Liver (tissue), 9 donors: ENCODE results near the gene CDH23. TPM values are rescaled to one million over a fixed set of nuclear protein-coding genes. Genes with fewer than 3 reads are reported as not detected.

ENCODE experiments used
- DNase-seq: peaks from one replicate; pipeline ENCODE4 v3.0.0-alpha.2; 2017; ENCODE audit warnings: low spot score
- H3K27ac ChIP-seq, 2 donors: one replicate each; pipeline ENCODE4 v1.7.0; 2013; ENCODE audit warnings: inconsistent platforms in 2 of 2, low read length in 2 of 2, control low read depth in 1 of 2, low read depth in 1 of 2, mild to moderate bottlenecking in 1 of 2
- H3K27me3 ChIP-seq, 4 donors: one replicate each; pipeline versions ENCODE4 v1.6.1 to v1.7.0; 2013; ENCODE audit warnings: low read length in 3 of 4, inconsistent platforms in 1 of 4, mild to moderate bottlenecking in 1 of 4, moderate library complexity in 1 of 4; ENCODE audit not compliant: control insufficient read depth in 4 of 4, insufficient read depth in 4 of 4
- H3K36me3 ChIP-seq, 4 donors: one replicate each; pipeline versions ENCODE4 v1.6.1 to v1.7.0; 2013; ENCODE audit warnings: low read length in 3 of 4, mild to moderate bottlenecking in 3 of 4, low read depth in 1 of 4, moderate library complexity in 1 of 4; ENCODE audit not compliant: control insufficient read depth in 4 of 4, insufficient read depth in 3 of 4
- H3K4me1 ChIP-seq, 4 donors: one replicate each; pipeline versions ENCODE4 v1.6.1 to v1.7.0; 2013; ENCODE audit warnings: low read length in 3 of 4, mild to moderate bottlenecking in 3 of 4, moderate library complexity in 1 of 4; ENCODE audit not compliant: control insufficient read depth in 4 of 4, insufficient read depth in 4 of 4
- H3K4me3 ChIP-seq, 3 donors: one replicate each; pipeline versions ENCODE4 v1.6.1 to v1.7.0; 2013; ENCODE audit warnings: low read length in 3 of 3, control low read depth in 1 of 3, low read depth in 1 of 3, mild to moderate bottlenecking in 1 of 3
- H3K9ac ChIP-seq, 2 donors: one replicate each; pipeline ENCODE4 v1.7.0; 2013; ENCODE audit warnings: low read length in 2 of 2, mild to moderate bottlenecking in 2 of 2, moderate library complexity in 2 of 2, control low read depth in 1 of 2, low read depth in 1 of 2
- H3K9me3 ChIP-seq, 4 donors: one replicate each; pipeline versions ENCODE4 v1.6.1 to v1.7.0; 2013; ENCODE audit warnings: low read length in 3 of 4; ENCODE audit not compliant: control insufficient read depth in 4 of 4
- ATF3 ChIP-seq: IDR thresholded peaks from 2 replicates; pipeline ENCODE4 v1.6.1; 2016; ENCODE audit warnings: antibody characterized with exemption
- CTCF ChIP-seq: fragments of 150-350 bp; IDR thresholded peaks from 2 replicates; pipeline ENCODE4 v1.5.1; 2017; ENCODE audit warnings: improper control_type of control experiment, low read depth, low read length; ENCODE audit not compliant: missing input control
- EGR1 ChIP-seq, 2 donors: IDR thresholded peaks; 2 replicates each; pipeline ENCODE4 v1.6.1; 2016 to 2018; ENCODE audit warnings: antibody characterized with exemption in 2 of 2, low read depth in 2 of 2
- FOXA1 ChIP-seq: IDR thresholded peaks from 2 replicates; pipeline ENCODE4 v1.6.1; 2016; ENCODE audit warnings: antibody characterized with exemption
- FOXA2 ChIP-seq: IDR thresholded peaks from 2 replicates; pipeline ENCODE4 v1.6.1; 2016; ENCODE audit warnings: antibody characterized with exemption
- GABPA ChIP-seq, 2 donors: IDR thresholded peaks in 1 of 2; conservative IDR thresholded peaks in 1 of 2; 2 replicates each; pipeline ENCODE4 v1.6.1; 2016; ENCODE audit warnings: antibody characterized with exemption in 2 of 2, mild to moderate bottlenecking in 1 of 2, moderate library complexity in 1 of 2
- HNF4A ChIP-seq, 2 donors: conservative IDR thresholded peaks; 2 replicates each; pipeline ENCODE4 v1.6.1; 2016; ENCODE audit warnings: antibody characterized with exemption in 2 of 2, mild to moderate bottlenecking in 2 of 2
- HNF4G ChIP-seq: IDR thresholded peaks from 2 replicates; pipeline ENCODE4 v1.6.1; 2016; ENCODE audit warnings: antibody characterized with exemption
- NR2F2 ChIP-seq: IDR thresholded peaks from 2 replicates; pipeline ENCODE4 v1.6.1; 2016; ENCODE audit warnings: antibody characterized with exemption
- REST ChIP-seq: IDR thresholded peaks from 2 replicates; pipeline ENCODE4 v1.6.1; 2016; ENCODE audit warnings: antibody characterized with exemption, mild to moderate bottlenecking
- RXRA ChIP-seq, 2 donors: IDR thresholded peaks; 2 replicates each; pipeline ENCODE4 v1.6.1; 2017 to 2018; ENCODE audit warnings: antibody characterized with exemption in 2 of 2, mild to moderate bottlenecking in 1 of 2
- SP1 ChIP-seq: IDR thresholded peaks from 2 replicates; pipeline ENCODE4 v1.6.1; 2018; ENCODE audit warnings: antibody characterized with exemption, mild to moderate bottlenecking
- TAF1 ChIP-seq: conservative IDR thresholded peaks from 2 replicates; pipeline ENCODE4 v1.6.1; 2016; ENCODE audit warnings: antibody characterized with exemption, mild to moderate bottlenecking
- YY1 ChIP-seq: IDR thresholded peaks from 2 replicates; pipeline ENCODE4 v1.6.1; 2016; ENCODE audit warnings: antibody characterized with exemption, mild to moderate bottlenecking
- ZBTB33 ChIP-seq: IDR thresholded peaks from 2 replicates; pipeline ENCODE4 v1.6.1; 2016; ENCODE audit warnings: antibody characterized with exemption
- WGBS: extraction: QIAGEN DNeasy Blood & Tissue Kit; methylation state at CpG from one replicate; pipeline ENCODE4 v1.1.7; 2013; 5-methylcytosine and 5-hydroxymethylcytosine counted together
- polyA plus RNA-seq, 2 donors: library from polyadenylated mRNA; stranded (reverse) in 1 of 2; unstranded in 1 of 2; fragments of 200-250 nt in 1 of 2; fragments of >200 nt in 1 of 2; fragmentation: Nextera tagmentation in 1 of 2; extraction: Ambion mirVana in 1 of 2; gene quantifications; one replicate each; pipeline versions ENCODE4 v1.2.1 to v1.2.3, GENCODE V29; 2013 to 2015
- total RNA-seq, 2 donors: library from RNA; depleted of rRNA; stranded (reverse); fragments of >200 nt; gene quantifications; one replicate each; pipeline ENCODE4 v1.2.3, GENCODE V29; 2014
- donor health status: healthy.
- donor health status: healthy.
- donor health status: healthy.
- donor health status: healthy.
- donor health status: healthy.

CDH23 gene
- total and polyA plus RNA-seq, 4 donors, result 1.5 to 4.7 (median 3.4) TPM

- Histone ChIP-seq H3K36me3 (no peaks in the 10 kb centered on the region), H3K4me1 (no peaks in the 10 kb centered on the region), H3K4me3 (no peak overlapping the region), H3K9ac (no peak overlapping the region), H3K9me3 (no peaks in the 10 kb centered on the region), H3K27ac (no peak overlapping the region), H3K27me3 (no peaks in the 10 kb centered on the region)
- TF ChIP-seq YY1, result no peak
- TF ChIP-seq RXRA (IDR thresholded peaks at IDR 0.05), result no peak
- TF ChIP-seq EGR1 (IDR thresholded peaks at IDR 0.05; ENCODE audit: low read depth in 2 of 2), result no peak
- no peak for TF ChIP-seq REST
- TF ChIP-seq GABPA (IDR thresholded peaks at IDR 0.05 in 1 of 2, conservative IDR thresholded peaks at IDR 0.05 in 1 of 2), result no peak
- WGBS, result 89% methylated on average over 18 of the region's 18 CpGs
- DNase-seq, result no peak
These were observed 120.8 kb downstream of the CDH23 start for GRCh38 chr10:71517298-71518169.

- no peak for TF ChIP-seq FOXA1
- TF ChIP-seq GABPA (IDR thresholded peaks at IDR 0.05 in 1 of 2, conservative IDR thresholded peaks at IDR 0.05 in 1 of 2), result no peak
- TF ChIP-seq HNF4G, result no peak
- TF ChIP-seq ZBTB33, result no peak
- no peak for TF ChIP-seq FOXA2
- TF ChIP-seq ATF3, result no peak
- no peak for TF ChIP-seq YY1
- TF ChIP-seq SP1, result no peak
- TF ChIP-seq TAF1, result no peak
- no peak for TF ChIP-seq RXRA (IDR thresholded peaks at IDR 0.05)
- TF ChIP-seq CTCF, result no peak
- TF ChIP-seq NR2F2, result no peak
- TF ChIP-seq HNF4A (conservative IDR thresholded peaks at IDR 0.05), result no peak
- H3K27ac ChIP-seq, result no peak overlapping the region
- no peaks in the 10 kb centered on the region for H3K27me3 ChIP-seq
- 92% methylated on average over 8 of the region's 8 CpGs for whole genome bisulfite sequencing
- H3K9me3 ChIP-seq, result no peaks in the 10 kb centered on the region
- no peak overlapping the region for H3K9ac ChIP-seq
- H3K36me3 ChIP-seq, result no peaks in the 10 kb centered on the region
- no peak overlapping the region for H3K4me3 ChIP-seq
- no peak for DNase-seq
- H3K4me1 ChIP-seq, result no peaks in the 10 kb centered on the region
These were observed 123.3 kb downstream of the CDH23 start for GRCh38 chr10:71520042-71520441.
